ENCODE measurements around the gene FBXL13.

FBXL13 gene

GRCh38 chr7:102933763-102934162 lies 140.8 kb downstream of the FBXL13 start:
- Histone ChIP-seq H3K9me3 (ENCODE audit: control insufficient read depth, low read length) (no peaks in the 10 kb centered on the region), H3K4me3 (ENCODE audit: insufficient read depth, low read depth, low read length, poor library complexity, severe bottlenecking) (no peak overlapping the region), H3K36me3 (ENCODE audit: control insufficient read depth, insufficient read depth, low read length) (no peaks in the 10 kb centered on the region), H3K27me3 (replicated peaks; ENCODE audit: control insufficient read depth, insufficient read depth, low read length, poor library complexity, severe bottlenecking) (no peaks in the 10 kb centered on the region), H3K27ac (ENCODE audit: insufficient read depth, low read length, poor library complexity, severe bottlenecking) (no peak overlapping the region), H3K4me1 (ENCODE audit: control insufficient read depth, insufficient read depth, low read length, poor library complexity, severe bottlenecking) (no peaks in the 10 kb centered on the region)
- DNase-seq = no peak

GRCh38 chr7:102931757-102932156 lies 142.8 kb downstream of the FBXL13 start:
- Histone ChIP-seq H3K36me3 (ENCODE audit: control insufficient read depth, insufficient read depth, low read length) (no peaks in the 10 kb centered on the region), H3K4me1 (ENCODE audit: control insufficient read depth, insufficient read depth, low read length, poor library complexity, severe bottlenecking) (no peaks in the 10 kb centered on the region), H3K9me3 (ENCODE audit: control insufficient read depth, low read length) (no peaks in the 10 kb centered on the region), H3K27me3 (replicated peaks; ENCODE audit: control insufficient read depth, insufficient read depth, low read length, poor library complexity, severe bottlenecking) (no peaks in the 10 kb centered on the region), H3K4me3 (ENCODE audit: insufficient read depth, low read depth, low read length, poor library complexity, severe bottlenecking) (no peak overlapping the region), H3K27ac (ENCODE audit: insufficient read depth, low read length, poor library complexity, severe bottlenecking) (no peak overlapping the region)
- no peak for DNase-seq

- Histone ChIP-seq H3K4me1 (ENCODE audit: control insufficient read depth, insufficient read depth, low read length, poor library complexity, severe bottlenecking) (no peaks in the 10 kb centered on the region), H3K36me3 (ENCODE audit: control insufficient read depth, insufficient read depth, low read length) (no peaks in the 10 kb centered on the region), H3K27me3 (replicated peaks; ENCODE audit: control insufficient read depth, insufficient read depth, low read length, poor library complexity, severe bottlenecking) (no peaks in the 10 kb centered on the region), H3K9me3 (ENCODE audit: control insufficient read depth, low read length) (no peaks in the 10 kb centered on the region), H3K27ac (ENCODE audit: insufficient read depth, low read length, poor library complexity, severe bottlenecking) (no peak overlapping the region), H3K4me3 (ENCODE audit: insufficient read depth, low read depth, low read length, poor library complexity, severe bottlenecking) (no peak overlapping the region)
- no peak for DNase-seq
These were observed 147.2 kb downstream of the FBXL13 start for GRCh38 chr7:102927312-102927933.

- no peaks in the 10 kb centered on the region for H3K36me3 ChIP-seq (ENCODE audit: control insufficient read depth, insufficient read depth, low read length)
- no peaks in the 10 kb centered on the region for H3K4me1 ChIP-seq (ENCODE audit: control insufficient read depth, insufficient read depth, low read length, poor library complexity, severe bottlenecking)
- H3K4me3 ChIP-seq (ENCODE audit: insufficient read depth, low read depth, low read length, poor library complexity, severe bottlenecking) = no peak overlapping the region
- H3K9me3 ChIP-seq (ENCODE audit: control insufficient read depth, low read length) = no peaks in the 10 kb centered on the region
- no peak for DNase-seq
- H3K27me3 ChIP-seq (replicated peaks; ENCODE audit: control insufficient read depth, insufficient read depth, low read length, poor library complexity, severe bottlenecking) = no peaks in the 10 kb centered on the region
- H3K27ac ChIP-seq (ENCODE audit: insufficient read depth, low read length, poor library complexity, severe bottlenecking) = no peak overlapping the region
These were observed 147.8 kb downstream of the FBXL13 start for GRCh38 chr7:102926783-102927140.

GRCh38 chr7:102925976-102926782 lies 148.4 kb downstream of the FBXL13 start:
- Histone ChIP-seq H3K27ac (ENCODE audit: insufficient read depth, low read length, poor library complexity, severe bottlenecking) (no peak overlapping the region), H3K4me3 (ENCODE audit: insufficient read depth, low read depth, low read length, poor library complexity, severe bottlenecking) (no peak overlapping the region), H3K4me1 (ENCODE audit: control insufficient read depth, insufficient read depth, low read length, poor library complexity, severe bottlenecking) (no peaks in the 10 kb centered on the region), H3K27me3 (replicated peaks; ENCODE audit: control insufficient read depth, insufficient read depth, low read length, poor library complexity, severe bottlenecking) (no peaks in the 10 kb centered on the region), H3K9me3 (ENCODE audit: control insufficient read depth, low read length) (no peaks in the 10 kb centered on the region), H3K36me3 (ENCODE audit: control insufficient read depth, insufficient read depth, low read length) (no peaks in the 10 kb centered on the region)
- no peak for DNase-seq

GRCh38 chr7:102918845-102919244 lies 155.8 kb downstream of the FBXL13 start:
- Histone ChIP-seq H3K27me3 (replicated peaks; ENCODE audit: control insufficient read depth, insufficient read depth, low read length, poor library complexity, severe bottlenecking) (no peaks in the 10 kb centered on the region), H3K4me1 (ENCODE audit: control insufficient read depth, insufficient read depth, low read length, poor library complexity, severe bottlenecking) (no peaks in the 10 kb centered on the region), H3K4me3 (ENCODE audit: insufficient read depth, low read depth, low read length, poor library complexity, severe bottlenecking) (no peak overlapping the region), H3K27ac (ENCODE audit: insufficient read depth, low read length, poor library complexity, severe bottlenecking) (no peak overlapping the region), H3K36me3 (ENCODE audit: control insufficient read depth, insufficient read depth, low read length) (no peaks in the 10 kb centered on the region), H3K9me3 (ENCODE audit: control insufficient read depth, low read length) (no peaks in the 10 kb centered on the region)
- no peak for DNase-seq

- H3K27ac ChIP-seq (ENCODE audit: insufficient read depth, low read length, poor library complexity, severe bottlenecking) = no peak overlapping the region
- DNase-seq = no peak
These were observed 156.9 kb downstream of the FBXL13 start for GRCh38 chr7:102917436-102918353.

GRCh38 chr7:102916881-102917280 lies 157.7 kb downstream of the FBXL13 start:
- Histone ChIP-seq H3K27ac (ENCODE audit: insufficient read depth, low read length, poor library complexity, severe bottlenecking) (no peak overlapping the region), H3K4me1 (ENCODE audit: control insufficient read depth, insufficient read depth, low read length, poor library complexity, severe bottlenecking) (no peaks in the 10 kb centered on the region), H3K4me3 (ENCODE audit: insufficient read depth, low read depth, low read length, poor library complexity, severe bottlenecking) (no peak overlapping the region), H3K27me3 (replicated peaks; ENCODE audit: control insufficient read depth, insufficient read depth, low read length, poor library complexity, severe bottlenecking) (no peaks in the 10 kb centered on the region), H3K9me3 (ENCODE audit: control insufficient read depth, low read length) (no peaks in the 10 kb centered on the region), H3K36me3 (ENCODE audit: control insufficient read depth, insufficient read depth, low read length) (no peaks in the 10 kb centered on the region)
- no peak for DNase-seq

More at GRCh38 chr7:102917436-102918353, 156.9 kb downstream of the FBXL13 start:
- H3K4me3 ChIP-seq (ENCODE audit: insufficient read depth, low read depth, low read length, poor library complexity, severe bottlenecking) = no peak overlapping the region
- no peaks in the 10 kb centered on the region for H3K4me1 ChIP-seq (ENCODE audit: control insufficient read depth, insufficient read depth, low read length, poor library complexity, severe bottlenecking)
- no peaks in the 10 kb centered on the region for H3K36me3 ChIP-seq (ENCODE audit: control insufficient read depth, insufficient read depth, low read length)
- no peaks in the 10 kb centered on the region for H3K27me3 ChIP-seq (replicated peaks; ENCODE audit: control insufficient read depth, insufficient read depth, low read length, poor library complexity, severe bottlenecking)
- H3K9me3 ChIP-seq (ENCODE audit: control insufficient read depth, low read length) = no peaks in the 10 kb centered on the region

- no peak overlapping the region for H3K27ac ChIP-seq (ENCODE audit: insufficient read depth, low read length, poor library complexity, severe bottlenecking)
- H3K4me1 ChIP-seq (ENCODE audit: control insufficient read depth, insufficient read depth, low read length, poor library complexity, severe bottlenecking) = no peaks in the 10 kb centered on the region
- DNase-seq = no peak
These were observed 158.2 kb downstream of the FBXL13 start for GRCh38 chr7:102916426-102916825.

More at GRCh38 chr7:102916426-102916825, 158.2 kb downstream of the FBXL13 start:
- Histone ChIP-seq H3K4me3 (ENCODE audit: insufficient read depth, low read depth, low read length, poor library complexity, severe bottlenecking) (no peak overlapping the region), H3K27me3 (replicated peaks; ENCODE audit: control insufficient read depth, insufficient read depth, low read length, poor library complexity, severe bottlenecking) (no peaks in the 10 kb centered on the region), H3K36me3 (ENCODE audit: control insufficient read depth, insufficient read depth, low read length) (no peaks in the 10 kb centered on the region), H3K9me3 (ENCODE audit: control insufficient read depth, low read length) (no peaks in the 10 kb centered on the region)

Data from effector memory CD4-positive, alpha-beta T cell (primary cell).